Endometrial microvascular endothelial cells (primary cell): ENCODE measurements around the gene RFPL3. TPM values are rescaled to one million over a fixed set of nuclear protein-coding genes. Genes with fewer than 3 reads are reported as not detected.
"Not testable (repeated sequence)": the region's sequence is repeated elsewhere in the genome, so short reads cannot be mapped to it uniquely, and the experiment has no call there.

Source experiments
- in situ Hi-C: cut with HindIII; loops from 2 replicates; pipeline ENCODE4 v1.10.0; 2017; ENCODE audit warnings: low sequenced_read_pairs, low pct_unique_long_range_greater_than_20kb; ENCODE audit errors: inconsistent ontology term
- total RNA-seq: library from RNA; depleted of rRNA; stranded (reverse); fragments of >200 nt; gene quantifications from one replicate; pipeline ENCODE4 v1.2.3, GENCODE V29; 2015; ENCODE audit errors: inconsistent ontology term

Gene RFPL3
- total RNA-seq, 1 donor from 2014 or later = not detected

- in situ Hi-C loops = no loop called here
These were observed 29.1 kb upstream of the RFPL3 start for GRCh38 chr22:32328306-32329201.

GRCh38 chr22:32329202-32329645 is 28.4 kb upstream of the RFPL3 start:
- in situ Hi-C loops = no loop called here

- in situ Hi-C loops = no loop called here
These were observed 26.3 kb upstream of the RFPL3 start for GRCh38 chr22:32331236-32331917.

- in situ Hi-C loops = no loop called here
These were observed 25.5 kb upstream of the RFPL3 start for GRCh38 chr22:32331918-32332725.

GRCh38 chr22:32333141-32333768 is 24.4 kb upstream of the RFPL3 start:
- in situ Hi-C loops = no loop called here

GRCh38 chr22:32333769-32334659 is 23.7 kb upstream of the RFPL3 start:
- in situ Hi-C loops = no loop called here

- in situ Hi-C loops = no loop called here
These were observed 22.9 kb upstream of the RFPL3 start for GRCh38 chr22:32334660-32335365.

- in situ Hi-C loops = no loop called here
These were observed 22.2 kb upstream of the RFPL3 start for GRCh38 chr22:32335471-32335870.

GRCh38 chr22:32336121-32336603 is 21.5 kb upstream of the RFPL3 start:
- in situ Hi-C loops = no loop called here

GRCh38 chr22:32336771-32337424 is 20.8 kb upstream of the RFPL3 start:
- in situ Hi-C loops = no loop called here

- in situ Hi-C loops = not testable (repeated sequence)
These were observed 20.2 kb upstream of the RFPL3 start for GRCh38 chr22:32337425-32337824.

GRCh38 chr22:32338757-32339156 is 18.9 kb upstream of the RFPL3 start:
- in situ Hi-C loops = no loop called here

GRCh38 chr22:32339190-32340012 is 18.3 kb upstream of the RFPL3 start:
- in situ Hi-C loops = no loop called here

- in situ Hi-C loops = no loop called here
These were observed 17.3 kb upstream of the RFPL3 start for GRCh38 chr22:32340411-32340810.

GRCh38 chr22:32341122-32341740 is 16.4 kb upstream of the RFPL3 start:
- in situ Hi-C loops = no loop called here

GRCh38 chr22:32342977-32343376 is 14.7 kb upstream of the RFPL3 start:
- in situ Hi-C loops = no loop called here
